Fibroblast of lung (primary cell): Measurements from ENCODE around the gene ABCA4. TPM values are rescaled to one million over a fixed set of nuclear protein-coding genes. Genes with fewer than 3 reads are reported as not detected.

Experiments used
- DNase-seq, 2 donors: peaks; one replicate each; pipeline versions ENCODE4 v3.0.0 to v3.0.0-alpha.2; 2010; ENCODE audit warnings: low read depth in 2 of 2
- H2AFZ ChIP-seq: 2 replicates; pipeline ENCODE4 v1.5.1; 2012; ENCODE audit warnings: low read length, control low read depth, inconsistent platforms
- H3K27ac ChIP-seq: 2 replicates; pipeline ENCODE4 v1.5.1; 2011; ENCODE audit warnings: low read length, control low read depth; ENCODE audit not compliant: insufficient read depth
- H3K27me3 ChIP-seq: 2 replicates; pipeline ENCODE4 v1.5.1; 2011; ENCODE audit warnings: mild to moderate bottlenecking, low read length; ENCODE audit not compliant: control insufficient read depth, insufficient read depth
- H3K36me3 ChIP-seq: 2 replicates; pipeline ENCODE4 v1.5.1; 2011; ENCODE audit warnings: low read length; ENCODE audit not compliant: control insufficient read depth, insufficient read depth
- H3K4me1 ChIP-seq: 2 replicates; pipeline ENCODE4 v1.5.1; 2011; ENCODE audit warnings: low read length; ENCODE audit not compliant: control insufficient read depth, insufficient read depth; ENCODE audit errors: extremely low read depth
- H3K4me2 ChIP-seq: 2 replicates; pipeline ENCODE4 v1.5.1; 2011; ENCODE audit warnings: low read length, control low read depth; ENCODE audit not compliant: insufficient read depth; ENCODE audit errors: extremely low read depth
- H3K4me3 ChIP-seq, 4 experiments: fragments of 200-600 bp in 1 of 4; sonication (generic) in 1 of 4; replicated peaks in 1 of 4; 2 replicates each; pipeline ENCODE4 v1.5.1; 2011 to 2016; ENCODE audit warnings: low read length in 4 of 4, low read depth in 3 of 4, mild to moderate bottlenecking in 3 of 4, control low read depth in 2 of 4, inconsistent platforms in 1 of 4, mixed read lengths in 1 of 4; ENCODE audit not compliant: insufficient read depth in 1 of 4; ENCODE audit errors: control extremely low read depth in 1 of 4
- H3K79me2 ChIP-seq: 2 replicates; pipeline ENCODE4 v1.5.1; 2012; ENCODE audit warnings: mild to moderate bottlenecking, low read length, inconsistent platforms; ENCODE audit not compliant: control insufficient read depth, insufficient read depth
- H3K9ac ChIP-seq: 2 replicates; pipeline ENCODE4 v1.5.1; 2011; ENCODE audit warnings: mild to moderate bottlenecking, low read length, control low read depth; ENCODE audit not compliant: insufficient read depth
- H3K9me3 ChIP-seq: 2 replicates; pipeline ENCODE4 v1.5.1; 2012; ENCODE audit warnings: low read depth, low read length; ENCODE audit not compliant: control insufficient read depth, insufficient read depth
- H4K20me1 ChIP-seq: 2 replicates; pipeline ENCODE4 v1.5.1; 2011; ENCODE audit warnings: low read length; ENCODE audit not compliant: control insufficient read depth, insufficient read depth; ENCODE audit errors: extremely low read depth
- CTCF ChIP-seq, 2 donors: IDR thresholded peaks in 1 of 2; conservative IDR thresholded peaks in 1 of 2; 1 replicate in 1 of 2; 2 replicates in 1 of 2; pipeline ENCODE4 v1.5.1; 2011 to 2012; ENCODE audit warnings: low read length in 2 of 2, control low read depth in 1 of 2, inconsistent platforms in 1 of 2, low read depth in 1 of 2, mild to moderate bottlenecking in 1 of 2
- EZH2 ChIP-seq: IDR thresholded peaks from 2 replicates; pipeline ENCODE4 v1.5.1; 2012; ENCODE audit warnings: low read length, control low read depth, mild to moderate bottlenecking; ENCODE audit errors: missing control alignments
- polyA plus RNA-seq, 2 donors: library from polyadenylated mRNA; depleted of rRNA in 1 of 2; stranded (reverse) in 1 of 2; unstranded in 1 of 2; fragments of >200 nt; gene quantifications; 2 replicates each; pipeline ENCODE4 v1.2.1, GENCODE V29; 2011 to 2012; ENCODE audit warnings: missing spikeins in 1 of 2
- total RNA-seq: library from RNA; depleted of rRNA; stranded (reverse); fragments of >200 nt; gene quantifications from 2 replicates; pipeline ENCODE4 v1.2.1, GENCODE V29; 2014

The ABCA4 gene
- total and polyA plus RNA-seq, 2 donors (not counting 1 experiment from before 2014, with no cell fraction given): 0.07 to 0.33 TPM

DNA sequence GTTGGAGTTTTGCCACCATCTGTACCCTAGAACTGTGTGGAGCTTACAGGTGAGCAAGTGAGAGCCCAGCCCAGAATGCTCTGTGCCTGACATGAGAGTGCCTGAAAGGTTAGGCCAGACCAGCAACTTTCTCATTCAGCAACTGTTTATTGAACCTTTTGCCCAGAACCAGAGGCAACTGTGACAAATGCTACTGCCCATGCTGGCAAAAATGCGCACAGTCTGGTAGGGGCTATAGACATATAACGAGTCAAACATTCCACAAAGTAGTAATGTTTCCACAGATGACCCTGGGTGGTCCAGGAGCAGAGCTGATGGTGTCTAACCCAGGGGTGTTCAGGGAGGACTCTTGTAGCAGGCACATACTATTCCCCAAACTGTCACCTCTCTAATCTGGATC, 155.7 kb downstream of the ABCA4 start:
- DNase-seq: no peak
- no peaks in the 10 kb centered on the region for H3K36me3 ChIP-seq
- H4K20me1 ChIP-seq: no peaks in the 10 kb centered on the region
- H3K4me3 ChIP-seq: no peak overlapping the region
- no peak overlapping the region for H2AFZ ChIP-seq
- no peaks in the 10 kb centered on the region for H3K27me3 ChIP-seq
- no peak overlapping the region for H3K9ac ChIP-seq
- H3K9me3 ChIP-seq: no peaks in the 10 kb centered on the region
- H3K4me1 ChIP-seq: no peaks in the 10 kb centered on the region
- no peak overlapping the region for H3K27ac ChIP-seq
- TF ChIP-seq CTCF (conservative IDR thresholded peaks at IDR 0.05 in 1 of 2, IDR thresholded peaks at IDR 0.05 in 1 of 2; ENCODE audit: low read depth in 1 of 2, low read length in 2 of 2): no peak
- no peak for TF ChIP-seq EZH2
- no peak overlapping the region for H3K4me2 ChIP-seq
- H3K79me2 ChIP-seq: no peaks in the 10 kb centered on the region

DNA sequence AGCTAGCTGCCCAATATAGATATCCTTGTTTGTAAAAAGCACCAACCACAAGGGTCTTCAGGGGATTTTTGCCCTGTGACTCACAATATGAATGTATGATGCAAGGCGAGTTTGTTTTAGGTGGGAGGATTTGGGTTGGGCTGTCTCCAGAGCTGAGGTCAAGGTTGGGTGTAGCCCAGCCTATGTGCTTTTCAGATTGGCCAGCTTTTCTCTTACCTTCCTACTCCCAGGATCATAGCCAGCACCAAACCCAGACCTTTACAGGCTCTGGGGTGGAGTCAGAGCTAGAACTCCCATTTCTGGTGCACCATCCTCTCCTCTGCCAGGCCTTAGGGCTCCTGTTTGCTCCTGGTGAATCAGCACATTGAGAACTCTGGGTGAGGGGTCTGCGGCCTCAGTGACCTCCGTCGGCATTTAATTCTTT, 156.2 kb downstream of the ABCA4 start:
- H3K4me3 ChIP-seq: no peak overlapping the region
- no peaks in the 10 kb centered on the region for H3K9me3 ChIP-seq
- peak; percentile 7 to 94 for DNase-seq

GRCh38 chr1:93964096-93964776, 156.7 kb downstream of the ABCA4 start:
- Histone ChIP-seq H3K4me1 (no peaks in the 10 kb centered on the region), H3K4me3 (no peak overlapping the region), H3K4me2 (no peak overlapping the region), H3K9ac (no peak overlapping the region), H3K27ac (no peak overlapping the region), H3K9me3 (no peaks in the 10 kb centered on the region), H2AFZ (no peak overlapping the region), H3K36me3 (no peaks in the 10 kb centered on the region), H3K27me3 (no peaks in the 10 kb centered on the region), H4K20me1 (no peaks in the 10 kb centered on the region), H3K79me2 (no peaks in the 10 kb centered on the region)
- no peak for TF ChIP-seq EZH2
- no peak for TF ChIP-seq CTCF (conservative IDR thresholded peaks at IDR 0.05 in 1 of 2, IDR thresholded peaks at IDR 0.05 in 1 of 2; ENCODE audit: low read depth in 1 of 2, low read length in 2 of 2)
- no peak for DNase-seq

More for the DNA sequence above, 156.2 kb downstream of the ABCA4 start:
- Histone ChIP-seq H3K4me2 (no peak overlapping the region), H3K27ac (no peak overlapping the region), H3K27me3 (no peaks in the 10 kb centered on the region), H3K79me2 (no peaks in the 10 kb centered on the region), H3K36me3 (no peaks in the 10 kb centered on the region), H3K4me1 (no peaks in the 10 kb centered on the region), H4K20me1 (no peaks in the 10 kb centered on the region), H3K9ac (no peak overlapping the region), H2AFZ (no peak overlapping the region)
- TF ChIP-seq CTCF (conservative IDR thresholded peaks at IDR 0.05 in 1 of 2, IDR thresholded peaks at IDR 0.05 in 1 of 2; ENCODE audit: low read depth in 1 of 2, low read length in 2 of 2) (no peak), EZH2 (no peak)
